GM12891 (cell line): ENCODE results near the gene BRAT1.

Experiments
- PAX5 ChIP-seq: IDR thresholded peaks from 2 replicates; pipeline ENCODE4 v1.6.1; 2011; ENCODE audit warnings: low read length, moderate library complexity, mild to moderate bottlenecking; ENCODE audit not compliant: insufficient read depth, severe bottlenecking
- POLR2A ChIP-seq: IDR thresholded peaks from 2 replicates; pipeline ENCODE4 v1.6.1; 2011; ENCODE audit warnings: low read depth, low read length, control low read depth
- POLR2AphosphoS5 ChIP-seq: IDR thresholded peaks from 2 replicates; pipeline ENCODE4 v1.6.1; 2011; ENCODE audit warnings: low read depth, low read length, control low read depth
- POU2F2 ChIP-seq: IDR thresholded peaks from 2 replicates; pipeline ENCODE4 v1.6.1; 2011; ENCODE audit warnings: low read depth, mild to moderate bottlenecking, control low read depth, low read length, moderate library complexity
- SPI1 ChIP-seq: IDR thresholded peaks from 2 replicates; pipeline ENCODE4 v1.6.1; 2011; ENCODE audit warnings: low read depth, low read length, control low read depth
- TAF1 ChIP-seq: IDR thresholded peaks from 2 replicates; pipeline ENCODE4 v1.6.1; 2011; ENCODE audit warnings: low read depth, low read length, control low read depth

DNA sequence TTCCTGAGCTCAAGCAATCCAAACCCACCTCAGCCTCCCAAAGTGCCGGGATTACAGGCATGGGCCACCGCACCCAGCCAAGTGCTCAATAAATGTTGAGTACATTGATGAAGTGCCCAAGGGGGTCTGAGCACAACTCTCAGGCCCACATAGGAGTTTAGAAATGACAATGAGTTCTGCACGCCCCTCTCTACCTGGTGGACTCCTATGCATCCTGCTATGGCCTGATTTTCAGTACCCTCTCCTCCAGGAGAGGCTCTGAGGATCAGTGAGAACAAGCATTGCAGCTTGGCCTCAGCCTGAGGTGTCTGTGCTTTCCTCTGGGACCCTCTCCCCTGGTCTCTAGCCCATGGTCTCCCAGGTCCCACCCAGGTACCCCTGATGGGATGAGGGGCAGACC is 58.3 kb downstream of the BRAT1 start:
- TF ChIP-seq TAF1 (no peak), POU2F2 (no peak), POLR2A (no peak), POLR2AphosphoS5 (no peak), PAX5 (no peak), SPI1 (no peak)
